Measurements from ENCODE around the gene BLOC1S5. TPM values are rescaled to one million over a fixed set of nuclear protein-coding genes. Genes with fewer than 3 reads are reported as not detected.

The BLOC1S5 gene
- total and polyA plus RNA-seq, 2 of the 8 experiments (the other 6 are each of a cell fraction or from before 2014, with no cell fraction given) = 3.4 to 17.2 TPM

- Histone ChIP-seq H3K9ac (replicated peaks in 1 of 4; ENCODE audit: extremely low read depth in 1 of 4, low read depth in 3 of 4, low read length in 3 of 4) (no peak overlapping the region), H3K4me2 (ENCODE audit: insufficient read depth in 1 of 2, low read depth in 2 of 2, low read length in 2 of 2) (no peak overlapping the region), H2BK120ac (replicated peaks; ENCODE audit: low read depth, low read length) (no peak overlapping the region), H2BK20ac (ENCODE audit: low read length) (no peak overlapping the region), H4K91ac (replicated peaks; ENCODE audit: insufficient read length, low read length) (no peak overlapping the region), H3K27ac (ENCODE audit: low read depth, low read length) (no peak overlapping the region), H3K23me2 (ENCODE audit: low read depth, low read length) (no peaks in the 10 kb centered on the region), H2BK15ac (ENCODE audit: low read length) (no peak overlapping the region), H2AFZ (ENCODE audit: low read length) (no peak overlapping the region), H2BK12ac (ENCODE audit: low read depth, low read length) (no peak overlapping the region), H3K14ac (ENCODE audit: insufficient read length) (no peak overlapping the region), H3K79me2 (ENCODE audit: control insufficient read depth in 1 of 2, insufficient read depth in 2 of 2, low read length in 2 of 2) (peaks cover 0 to 49% of the 10 kb centered on the region in 2 experiments; a peak in 2 of 4 replicates), H3K36me3 (ENCODE audit: control insufficient read depth in 2 of 4, insufficient read depth in 4 of 4, low read length in 3 of 4) (peaks cover 0 to 63% (median 22%) of the 10 kb centered on the region in 4 experiments; a peak in 7 of 8 replicates), H4K8ac (ENCODE audit: extremely low read depth, insufficient read depth, low read length) (no peak overlapping the region), H3K4me3 (ENCODE audit: extremely low read depth in 1 of 4, insufficient read depth in 2 of 4, low read depth in 3 of 4, low read length in 4 of 4) (no peak overlapping the region), H4K5ac (ENCODE audit: insufficient read length, low read depth, low read length) (no peak overlapping the region), H3K9me3 (ENCODE audit: insufficient read depth in 2 of 2, low read depth in 1 of 2, low read length in 1 of 2) (peaks cover 0 to under 1% of the 10 kb centered on the region in 2 experiments; a peak in 1 of 4 replicates), H3K18ac (ENCODE audit: extremely low read depth, low read length) (no peak overlapping the region), H3K4ac (replicated peaks; ENCODE audit: insufficient read length, low read depth, low read length) (no peak overlapping the region), H3K23ac (ENCODE audit: insufficient read length) (no peak overlapping the region), H2BK5ac (ENCODE audit: low read depth, low read length) (no peak overlapping the region), H3K56ac (replicated peaks; ENCODE audit: insufficient read length, low read depth, low read length) (no peak overlapping the region), H2AK5ac (ENCODE audit: low read depth, low read length) (no peak overlapping the region), H3K79me1 (ENCODE audit: low read depth, low read length) (no peaks in the 10 kb centered on the region), H3K27me3 (replicated peaks in 1 of 4; ENCODE audit: control insufficient read depth in 3 of 4, extremely low read depth in 1 of 4, insufficient read depth in 3 of 4, low read length in 3 of 4) (no peaks in the 10 kb centered on the region), H3K4me1 (replicated peaks in 1 of 4; ENCODE audit: control insufficient read depth in 3 of 4, insufficient read depth in 4 of 4, low read length in 3 of 4) (no peaks in the 10 kb centered on the region), H4K20me1 (replicated peaks in 1 of 2; ENCODE audit: control insufficient read depth in 1 of 2, insufficient read depth in 2 of 2, low read length in 2 of 2) (peaks cover 2 to 5% of the 10 kb centered on the region in 2 experiments)
- CTCF ChIA-PET (ENCODE audit: partially characterized antibody) = no interaction called here
- 85% methylated on average over 11 of the region's 11 CpGs; no CpG with 5 or more reads in 1 of the 2 experiments for WGBS, 2 experiments (ENCODE audit: extremely low coverage in 1 of 2, insufficient coverage in 1 of 2, insufficient read length in 1 of 2, insufficient replicate concordance in 2 of 2, low coverage in 1 of 2, low lambda C conversion rate in 2 of 2, missing lambda C conversion rate in 1 of 2)
- DNase-seq (ENCODE audit: low read depth in 1 of 2, low spot score in 2 of 2) = no peak
- POLR2A ChIA-PET (ENCODE audit: partially characterized antibody) = interaction anchor here (0.5 kb wide), 1 partner anchor 19 kb away, joined by 3 read pairs; the partner anchor contains the start of gene EEF1E1
- no peak for FAIRE-seq
- TF ChIP-seq GABPA (IDR thresholded peaks at IDR 0.05; ENCODE audit: borderline replicate concordance, insufficient read depth, low read length) = no peak
- no peak for TF ChIP-seq CHD2 (IDR thresholded peaks at IDR 0.05; ENCODE audit: low read length)
- TF ChIP-seq E2F6 (IDR thresholded peaks at IDR 0.05) = no peak
- TF ChIP-seq GTF2F1 (IDR thresholded peaks at IDR 0.05; ENCODE audit: borderline replicate concordance, low read depth, low read length) = no peak
- TF ChIP-seq SUZ12 (IDR thresholded peaks at IDR 0.05; ENCODE audit: low read length) = no peak
- TF ChIP-seq TAF7 (optimal IDR thresholded peaks at IDR 0.05; ENCODE audit: borderline replicate concordance, low read depth, low read length) = no peak
- TF ChIP-seq ZNF274 (IDR thresholded peaks at IDR 0.05; ENCODE audit: borderline replicate concordance, extremely low read depth, low read length) = no peak
- no peak for TF ChIP-seq EP300 (IDR thresholded peaks at IDR 0.05; ENCODE audit: borderline replicate concordance in 1 of 2, low read depth in 2 of 2, low read length in 2 of 2)
Observed at GRCh38 chr6:8082954-8083858, 19.0 kb upstream of the BLOC1S5 start.
